Spleen (tissue), 11 donors: ENCODE data around the gene ALPK3. TPM values are rescaled to one million over a fixed set of nuclear protein-coding genes. Genes with fewer than 3 reads are reported as not detected.

ENCODE experiments used
- DNase-seq: peaks from one replicate; pipeline ENCODE4 v3.0.0-alpha.2; 2020
- H3K27ac ChIP-seq, 8 donors: fragments of 200-600 bp; sonication (generic) in 7 of 8; 1 replicate in 4 of 8; 2 replicates in 4 of 8; pipeline versions ENCODE4 v1.5.0 to v1.8.0; 2016 to 2021; ENCODE audit warnings: inconsistent platforms in 4 of 8, mild to moderate bottlenecking in 4 of 8, moderate library complexity in 1 of 8
- H3K27me3 ChIP-seq, 7 donors: fragments of 200-600 bp; sonication (generic) in 6 of 7; replicated peaks in 1 of 7; 1 replicate in 4 of 7; 2 replicates in 3 of 7; pipeline versions ENCODE4 v1.5.0 to v1.8.0; 2016 to 2021; ENCODE audit warnings: inconsistent platforms in 3 of 7, mild to moderate bottlenecking in 1 of 7
- H3K36me3 ChIP-seq, 6 donors: fragments of 200-600 bp; sonication (generic) in 5 of 6; 1 replicate in 4 of 6; 2 replicates in 2 of 6; pipeline versions ENCODE4 v1.5.0 to v1.8.0; 2016 to 2021; ENCODE audit warnings: inconsistent platforms in 2 of 6
- H3K4me1 ChIP-seq, 6 donors: fragments of 200-600 bp; sonication (generic) in 5 of 6; 1 replicate in 3 of 6; 2 replicates in 3 of 6; pipeline versions ENCODE4 v1.5.0 to v1.8.0; 2016 to 2021; ENCODE audit warnings: inconsistent platforms in 3 of 6
- H3K4me3 ChIP-seq, 8 donors: fragments of 200-600 bp; sonication (generic) in 7 of 8; 1 replicate in 4 of 8; 2 replicates in 4 of 8; pipeline versions ENCODE4 v1.5.0 to v1.8.0; 2016 to 2021; ENCODE audit warnings: inconsistent platforms in 4 of 8, mild to moderate bottlenecking in 4 of 8, moderate library complexity in 2 of 8
- H3K9me3 ChIP-seq, 8 donors: fragments of 200-600 bp; sonication (generic) in 7 of 8; 1 replicate in 4 of 8; 2 replicates in 4 of 8; pipeline versions ENCODE4 v1.5.0 to v1.8.0; 2016 to 2021; ENCODE audit warnings: inconsistent platforms in 4 of 8
- CTCF ChIP-seq, 11 experiments: fragments of 200-600 bp in 7 of 11; fragments of 450-650 bp in 4 of 11; sonication (generic) in 4 of 11; IDR thresholded peaks in 8 of 11; conservative IDR thresholded peaks in 3 of 11; 1 replicate in 7 of 11; 2 replicates in 4 of 11; pipeline versions ENCODE4 v1.4.0 to v1.8.0; 2016 to 2021; ENCODE audit warnings: antibody characterized with exemption in 11 of 11, inconsistent platforms in 4 of 11, mild to moderate bottlenecking in 1 of 11
- POLR2A ChIP-seq, 3 donors: fragments of 450-650 bp; IDR thresholded peaks; one replicate each; pipeline ENCODE4 v1.5.1; 2017; ENCODE audit warnings: antibody characterized with exemption in 3 of 3, mild to moderate bottlenecking in 1 of 3
- POLR2AphosphoS5 ChIP-seq, 3 donors: sonication (generic); formaldehyde crosslinking; IDR thresholded peaks; one replicate each; pipeline ENCODE4 v1.5.1; 2017; ENCODE audit warnings: antibody characterized with exemption in 3 of 3
- WGBS, 5 donors: extraction: QIAGEN DNeasy Blood & Tissue Kit in 3 of 5; methylation state at CpG; one replicate each; pipeline versions ENCODE4 v1.1.5 to v1.1.7; 2013 to 2018; 5-methylcytosine and 5-hydroxymethylcytosine counted together
- intact Hi-C: fragments of 100-400 bp; cut with DNase I; formaldehyde crosslinking; loops from one replicate; pipeline ENCODE4 v1.15.0; 2023; ENCODE audit warnings: low total_unique reads
- polyA plus RNA-seq, 3 donors: library from polyadenylated mRNA; stranded (reverse); fragments of 200-250 nt; gene quantifications; one replicate each; pipeline ENCODE4 v1.2.1, GENCODE V29; 2013
- total RNA-seq, 7 donors: library from RNA; depleted of rRNA in 3 of 7; stranded (reverse); fragments of >200 nt in 3 of 7; fragmentation: NEBNext Ultra II Directional in 4 of 7; extraction: Animal tissue kit (Norgen Biotek cat#: 25700) in 4 of 7; gene quantifications; one replicate each; pipeline versions ENCODE4 v1.1.0 to v1.2.1, GENCODE V29; 2016 to 2021
- donor health status: healthy with polysubstance abuse.
- donor health status: DM: no; HTN: no; CAD: no; lungs with moderate emphysema.
- donor health status: DM: no; HTN: no; CAD: no.
- donor health status: Bipolar disorder and iron deficiency.
- donor health status: healthy.
- donor health status: DM: no; HTN: no; CAD: no.
- donor health status: DM: yes; HTN: yes; CAD: no.

The ALPK3 gene
- total and polyA plus RNA-seq, 10 donors: 0.13 to 1.1 (median 0.73) TPM

- TF ChIP-seq POLR2AphosphoS5 (IDR thresholded peaks at IDR 0.05) (no peak), POLR2A (IDR thresholded peaks at IDR 0.05) (no peak), CTCF (IDR thresholded peaks at IDR 0.05 in 8 of 11, conservative IDR thresholded peaks at IDR 0.05 in 3 of 11) (no peak)
- H3K9me3 ChIP-seq: no peaks in the 10 kb centered on the region
- no peak overlapping the region for H3K4me3 ChIP-seq
- peaks cover 0 to 8% (median 0%) of the 10 kb centered on the region in 6 donors for H3K4me1 ChIP-seq
- H3K27me3 ChIP-seq: no peaks in the 10 kb centered on the region
- intact Hi-C loops: no loop called here
- no peaks in the 10 kb centered on the region for H3K36me3 ChIP-seq
- no peak for DNase-seq
- no peak overlapping the region for H3K27ac ChIP-seq
- WGBS, 5 donors: 93 to 98% (median 96%) methylated on average over 9 of the region's 9 CpGs
Observed at GRCh38 chr15:84827246-84827645, 10.1 kb downstream of the ALPK3 start.

- Histone ChIP-seq H3K9me3 (no peaks in the 10 kb centered on the region), H3K4me3 (no peak overlapping the region), H3K4me1 (peaks cover 0 to 10% (median under 1%) of the 10 kb centered on the region in 6 donors), H3K36me3 (no peaks in the 10 kb centered on the region), H3K27me3 (no peaks in the 10 kb centered on the region), H3K27ac (no peak overlapping the region)
- intact Hi-C loops: no loop called here
- 54 to 79% (median 63%) methylated on average over 13 to 14 of the region's 14 CpGs for WGBS, 5 donors
- no peak for DNase-seq
- TF ChIP-seq CTCF (IDR thresholded peaks at IDR 0.05 in 8 of 11, conservative IDR thresholded peaks at IDR 0.05 in 3 of 11): no peak
- TF ChIP-seq POLR2AphosphoS5 (IDR thresholded peaks at IDR 0.05): no peak
- no peak for TF ChIP-seq POLR2A (IDR thresholded peaks at IDR 0.05)
Observed at GRCh38 chr15:84828086-84828908, 11.1 kb downstream of the ALPK3 start.

GRCh38 chr15:84829428-84829827 lies 12.3 kb downstream of the ALPK3 start:
- no peak for TF ChIP-seq CTCF (IDR thresholded peaks at IDR 0.05 in 8 of 11, conservative IDR thresholded peaks at IDR 0.05 in 3 of 11)
- TF ChIP-seq POLR2A (IDR thresholded peaks at IDR 0.05): no peak
- TF ChIP-seq POLR2AphosphoS5 (IDR thresholded peaks at IDR 0.05): no peak
- WGBS, 5 donors: 91 to 97% (median 94%) methylated on average over 8 of the region's 8 CpGs
- H3K4me3 ChIP-seq: no peak overlapping the region
- no peaks in the 10 kb centered on the region for H3K27me3 ChIP-seq
- intact Hi-C loops: no loop called here
- no peaks in the 10 kb centered on the region for H3K36me3 ChIP-seq
- no peak for DNase-seq
- no peaks in the 10 kb centered on the region for H3K9me3 ChIP-seq
- peaks cover 0 to 18% (median 3%) of the 10 kb centered on the region in 6 donors for H3K4me1 ChIP-seq
- no peak overlapping the region for H3K27ac ChIP-seq

GRCh38 chr15:84830036-84830435 lies 12.9 kb downstream of the ALPK3 start:
- peaks cover 0 to 18% (median 3%) of the 10 kb centered on the region in 6 donors for H3K4me1 ChIP-seq
- WGBS, 5 donors: 74 to 87% (median 82%) methylated on average over 2 of the region's 2 CpGs
- no peak overlapping the region for H3K27ac ChIP-seq
- no peaks in the 10 kb centered on the region for H3K36me3 ChIP-seq
- intact Hi-C loops: no loop called here
- H3K4me3 ChIP-seq: no peak overlapping the region
- DNase-seq: no peak
- no peaks in the 10 kb centered on the region for H3K27me3 ChIP-seq
- H3K9me3 ChIP-seq: no peaks in the 10 kb centered on the region
- TF ChIP-seq CTCF (IDR thresholded peaks at IDR 0.05 in 8 of 11, conservative IDR thresholded peaks at IDR 0.05 in 3 of 11) (no peak), POLR2AphosphoS5 (IDR thresholded peaks at IDR 0.05) (no peak), POLR2A (IDR thresholded peaks at IDR 0.05) (no peak)
